ENCODE measurements around the gene ZC3H18.

The ZC3H18 gene

GRCh38 chr16:88634994-88635670 is 64.9 kb downstream of the ZC3H18 start:
- H3K4me3 ChIP-seq (ENCODE audit: low read depth, low read length): peak overlapping the region; percentile 61

DNA sequence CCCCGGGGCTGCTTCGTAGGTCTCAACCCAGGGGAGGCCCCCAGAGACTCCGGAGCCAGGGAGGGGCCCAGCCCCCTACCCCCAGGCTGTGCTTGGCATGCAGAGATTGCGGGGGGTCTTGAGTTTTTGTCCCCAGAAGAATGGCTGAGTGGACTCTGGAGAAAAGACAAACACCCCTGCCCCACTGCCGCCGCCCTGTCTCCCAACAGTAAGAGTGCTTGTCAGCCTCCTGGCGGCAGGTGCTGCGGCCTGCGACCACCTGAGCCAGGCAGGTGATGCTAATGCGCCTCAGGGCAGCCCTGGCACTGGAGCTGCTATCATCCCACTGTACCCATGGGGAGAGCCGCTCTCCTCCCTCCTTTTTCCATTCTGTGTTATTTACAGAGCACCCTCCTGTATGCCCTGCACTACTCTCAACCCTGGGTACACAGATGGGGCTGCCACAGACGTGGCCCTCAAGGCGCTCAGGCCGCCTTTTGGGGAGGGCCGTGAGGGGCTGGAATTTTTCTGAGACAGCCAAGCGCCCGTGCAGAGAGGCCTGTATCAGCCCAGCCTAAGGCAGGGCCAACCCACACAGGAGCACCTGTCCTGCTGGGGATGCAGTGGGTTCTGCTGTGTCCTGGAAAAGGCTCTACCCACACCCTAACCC is 65.6 kb downstream of the ZC3H18 start:
- H3K4me3 ChIP-seq (ENCODE audit: low read depth, low read length): no peak overlapping the region
- TF ChIP-seq, protein P1, sequence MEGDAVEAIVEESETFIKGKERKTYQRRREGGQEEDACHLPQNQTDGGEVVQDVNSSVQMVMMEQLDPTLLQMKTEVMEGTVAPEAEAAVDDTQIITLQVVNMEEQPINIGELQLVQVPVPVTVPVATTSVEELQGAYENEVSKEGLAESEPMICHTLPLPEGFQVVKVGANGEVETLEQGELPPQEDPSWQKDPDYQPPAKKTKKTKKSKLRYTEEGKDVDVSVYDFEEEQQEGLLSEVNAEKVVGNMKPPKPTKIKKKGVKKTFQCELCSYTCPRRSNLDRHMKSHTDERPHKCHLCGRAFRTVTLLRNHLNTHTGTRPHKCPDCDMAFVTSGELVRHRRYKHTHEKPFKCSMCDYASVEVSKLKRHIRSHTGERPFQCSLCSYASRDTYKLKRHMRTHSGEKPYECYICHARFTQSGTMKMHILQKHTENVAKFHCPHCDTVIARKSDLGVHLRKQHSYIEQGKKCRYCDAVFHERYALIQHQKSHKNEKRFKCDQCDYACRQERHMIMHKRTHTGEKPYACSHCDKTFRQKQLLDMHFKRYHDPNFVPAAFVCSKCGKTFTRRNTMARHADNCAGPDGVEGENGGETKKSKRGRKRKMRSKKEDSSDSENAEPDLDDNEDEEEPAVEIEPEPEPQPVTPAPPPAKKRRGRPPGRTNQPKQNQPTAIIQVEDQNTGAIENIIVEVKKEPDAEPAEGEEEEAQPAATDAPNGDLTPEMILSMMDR (IDR thresholded peaks at IDR 0.05; ENCODE audit: borderline replicate concordance, insufficient read depth, low read depth, low read length): no peak

More at GRCh38 chr16:88634994-88635670, 64.9 kb downstream of the ZC3H18 start:
- TF ChIP-seq, protein P1 (IDR thresholded peaks at IDR 0.05; ENCODE audit: borderline replicate concordance, insufficient read depth, low read depth, low read length): no peak

GRCh38 chr16:88636488-88637265 is 66.5 kb downstream of the ZC3H18 start:
- TF ChIP-seq, protein P1 (IDR thresholded peaks at IDR 0.05; ENCODE audit: borderline replicate concordance, insufficient read depth, low read depth, low read length): no peak
- no peak overlapping the region for H3K4me3 ChIP-seq (ENCODE audit: low read depth, low read length)

- H3K4me3 ChIP-seq (ENCODE audit: low read depth, low read length): no peak within 1 kb of the TSS
- TF ChIP-seq, protein P1 (IDR thresholded peaks at IDR 0.05; ENCODE audit: borderline replicate concordance, insufficient read depth, low read depth, low read length): no peak
These were observed 68.4 kb downstream of the ZC3H18 start, which contains the start of gene IL17C for GRCh38 chr16:88638323-88639230. Gene IL17C (plus strand): TSS chr16:88638572. CDS start chr16:88638642, 70 bp downstream.

DNA sequence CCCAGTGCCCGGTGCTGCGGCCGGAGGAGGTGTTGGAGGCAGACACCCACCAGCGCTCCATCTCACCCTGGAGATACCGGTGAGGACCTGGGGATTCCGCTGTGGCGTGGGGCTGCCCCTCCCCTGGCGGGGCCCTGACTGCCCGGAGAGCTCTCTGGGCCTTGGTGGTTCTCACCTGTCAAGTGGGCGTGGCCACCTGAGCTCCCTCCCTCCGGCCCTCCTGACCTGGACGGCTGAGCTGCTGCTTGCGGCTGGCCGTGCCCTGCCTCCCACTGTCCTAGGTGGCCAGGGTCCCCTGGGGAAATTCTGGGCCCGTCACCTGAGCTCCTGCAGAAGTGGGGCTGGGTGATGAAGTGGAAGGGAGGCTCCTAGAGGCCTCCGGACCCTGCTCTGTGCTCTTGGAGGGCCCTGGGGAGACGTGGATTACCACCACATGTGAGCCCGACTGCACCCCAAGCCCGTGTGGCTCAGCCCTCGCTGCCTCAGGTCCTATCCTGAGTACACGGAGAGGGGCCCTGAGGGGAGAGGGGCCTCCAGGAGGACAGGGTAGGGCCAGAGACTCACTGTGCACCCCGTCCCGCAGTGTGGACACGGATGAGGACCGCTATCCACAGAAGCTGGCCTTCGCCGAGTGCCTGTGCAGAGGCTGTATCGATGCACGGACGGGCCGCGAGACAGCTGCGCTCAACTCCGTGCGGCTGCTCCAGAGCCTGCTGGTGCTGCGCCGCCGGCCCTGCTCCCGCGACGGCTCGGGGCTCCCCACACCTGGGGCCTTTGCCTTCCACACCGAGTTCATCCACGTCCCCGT is 69.2 kb downstream of the ZC3H18 start:
- H3K4me3 ChIP-seq (ENCODE audit: low read depth, low read length): no peak overlapping the region
- TF ChIP-seq, protein P1 (IDR thresholded peaks at IDR 0.05; ENCODE audit: borderline replicate concordance, insufficient read depth, low read depth, low read length): no peak

GRCh38 chr16:88640039-88640495 is 69.9 kb downstream of the ZC3H18 start:
- TF ChIP-seq, protein P1 (IDR thresholded peaks at IDR 0.05; ENCODE audit: borderline replicate concordance, insufficient read depth, low read depth, low read length): no peak
- H3K4me3 ChIP-seq (ENCODE audit: low read depth, low read length): no peak overlapping the region
